ENCODE measurements around the gene VPS37D. TPM values are rescaled to one million over a fixed set of nuclear protein-coding genes. Genes with fewer than 3 reads are reported as not detected.
"Not testable (repeated sequence)": the region's sequence is repeated elsewhere in the genome, so short reads cannot be mapped to it uniquely, and the experiment has no call there.

The VPS37D gene
- polyA plus RNA-seq (2013, experiment 1 of 2): 3.1 TPM
- polyA plus RNA-seq (2013, experiment 2 of 2): 2.9 TPM

- Histone ChIP-seq H3K9ac (ENCODE audit: low read length) (peak within 1 kb of the TSS; percentile 81), H3K4me1 (ENCODE audit: control insufficient read depth, insufficient read depth, low read depth, low read length) (peaks cover 16% of the 10 kb centered on the region), H3K9me3 (ENCODE audit: control insufficient read depth, low read length) (peaks cover 6% of the 10 kb centered on the region), H3K27ac (ENCODE audit: low read length, poor library complexity, severe bottlenecking) (no peak within 1 kb of the TSS), H2BK5ac (ENCODE audit: low read depth, low read length, poor library complexity, severe bottlenecking) (no peak within 1 kb of the TSS), H2AFZ (ENCODE audit: low read depth, low read length) (peak within 1 kb of the TSS; percentile 18), H3K27me3 (ENCODE audit: control insufficient read depth in 1 of 2, insufficient read depth in 1 of 2, low read length in 2 of 2) (peaks cover 7 to 32% of the 10 kb centered on the region in 2 experiments), H3K4ac (ENCODE audit: low read depth in 1 of 2, low read length in 2 of 2) (peak within 1 kb of the TSS in 1 of 2 experiments; percentile 76), H3K4me2 (ENCODE audit: low read length, poor library complexity, severe bottlenecking) (peak within 1 kb of the TSS; percentile 73), H3K18ac (ENCODE audit: low read depth in 1 of 2, low read length in 2 of 2) (peak within 1 kb of the TSS; percentile 43 to 72), H3K4me3 (ENCODE audit: insufficient read depth in 1 of 2, low read depth in 1 of 2, low read length in 2 of 2) (peak within 1 kb of the TSS; percentile 75 to 84), H3K36me3 (ENCODE audit: control insufficient read depth in 1 of 2, insufficient read depth in 2 of 2, low read depth in 1 of 2, low read length in 2 of 2) (peaks cover 0 to 23% of the 10 kb centered on the region in 2 experiments), H2BK15ac (ENCODE audit: low read depth, poor library complexity, severe bottlenecking) (peak within 1 kb of the TSS; percentile 57), H2BK12ac (ENCODE audit: low read length in 2 of 2) (no peak within 1 kb of the TSS), H3K14ac (ENCODE audit: low read length in 2 of 2) (no peak within 1 kb of the TSS), H3K79me1 (replicated peaks; ENCODE audit: low read length, poor library complexity, severe bottlenecking) (peaks cover 10% of the 10 kb centered on the region), H4K91ac (ENCODE audit: low read length) (peak within 1 kb of the TSS; percentile 18), H4K8ac (ENCODE audit: low read length) (peak within 1 kb of the TSS; percentile 47), H2AK5ac (ENCODE audit: low read length, severe bottlenecking) (no peak within 1 kb of the TSS), H2BK120ac (ENCODE audit: low read depth, low read length) (peak within 1 kb of the TSS; percentile 58), H3K23ac (ENCODE audit: low read length in 2 of 2) (peak within 1 kb of the TSS in 1 of 2 experiments; percentile 84)
- WGBS: 23% methylated on average over 20 of the region's 79 CpGs
- DNase-seq: peak; percentile 85
Measured at GRCh38 chr7:73667344-73668102, at the start of gene VPS37D. VPS37D (plus strand) TSS chr7:73667831; CDS start chr7:73667959, 128 bp downstream.

GRCh38 chr7:73618538-73618937 is 49.1 kb upstream of the VPS37D start:
- H3K4me2 ChIP-seq (ENCODE audit: low read length, poor library complexity, severe bottlenecking): no peak overlapping the region
- H4K91ac ChIP-seq (ENCODE audit: low read length): no peak overlapping the region
- no peak overlapping the region for H2AFZ ChIP-seq (ENCODE audit: low read depth, low read length)
- H3K4me1 ChIP-seq (ENCODE audit: control insufficient read depth, insufficient read depth, low read depth, low read length): peaks cover 9% of the 10 kb centered on the region
- H2BK120ac ChIP-seq (ENCODE audit: low read depth, low read length): no peak overlapping the region
- H2BK5ac ChIP-seq (ENCODE audit: low read depth, low read length, poor library complexity, severe bottlenecking): no peak overlapping the region
- DNase-seq: no peak
- no peaks in the 10 kb centered on the region for H3K79me1 ChIP-seq (replicated peaks; ENCODE audit: low read length, poor library complexity, severe bottlenecking)
- no peak overlapping the region for H3K4me3 ChIP-seq (ENCODE audit: insufficient read depth in 1 of 2, low read depth in 1 of 2, low read length in 2 of 2)
- no peak overlapping the region for H4K8ac ChIP-seq (ENCODE audit: low read length)
- H2AK5ac ChIP-seq (ENCODE audit: low read length, severe bottlenecking): no peak overlapping the region
- no peaks in the 10 kb centered on the region for H3K9me3 ChIP-seq (ENCODE audit: control insufficient read depth, low read length)
- H3K9ac ChIP-seq (ENCODE audit: low read length): no peak overlapping the region
- no peaks in the 10 kb centered on the region for H3K36me3 ChIP-seq (ENCODE audit: control insufficient read depth in 1 of 2, insufficient read depth in 2 of 2, low read depth in 1 of 2, low read length in 2 of 2)
- no peak overlapping the region for H3K14ac ChIP-seq (ENCODE audit: low read length in 2 of 2)
- no peak overlapping the region for H3K27ac ChIP-seq (ENCODE audit: low read length, poor library complexity, severe bottlenecking)
- H2BK12ac ChIP-seq (ENCODE audit: low read length in 2 of 2): no peak overlapping the region
- no peak overlapping the region for H3K23ac ChIP-seq (ENCODE audit: low read length in 2 of 2)
- H3K4ac ChIP-seq (ENCODE audit: low read depth in 1 of 2, low read length in 2 of 2): no peak overlapping the region
- peaks cover 29 to 30% of the 10 kb centered on the region in 2 experiments for H3K27me3 ChIP-seq (ENCODE audit: control insufficient read depth in 1 of 2, insufficient read depth in 1 of 2, low read length in 2 of 2)
- no peak overlapping the region for H2BK15ac ChIP-seq (ENCODE audit: low read depth, poor library complexity, severe bottlenecking)
- WGBS: 64% methylated on average over 4 of the region's 4 CpGs
- H3K18ac ChIP-seq (ENCODE audit: low read depth in 1 of 2, low read length in 2 of 2): no peak overlapping the region

- not testable (repeated sequence) for H3K9me3 ChIP-seq (ENCODE audit: control insufficient read depth, low read length); H2BK12ac ChIP-seq (ENCODE audit: low read length in 2 of 2); H2AFZ ChIP-seq (ENCODE audit: low read depth, low read length); H3K4ac ChIP-seq (ENCODE audit: low read depth in 1 of 2, low read length in 2 of 2); H3K79me1 ChIP-seq (replicated peaks; ENCODE audit: low read length, poor library complexity, severe bottlenecking); H2BK15ac ChIP-seq (ENCODE audit: low read depth, poor library complexity, severe bottlenecking); H3K23ac ChIP-seq (ENCODE audit: low read length in 2 of 2); H3K14ac ChIP-seq (ENCODE audit: low read length in 2 of 2); H3K18ac ChIP-seq (ENCODE audit: low read depth in 1 of 2, low read length in 2 of 2); H4K91ac ChIP-seq (ENCODE audit: low read length); H3K4me3 ChIP-seq (ENCODE audit: insufficient read depth in 1 of 2, low read depth in 1 of 2, low read length in 2 of 2); H3K9ac ChIP-seq (ENCODE audit: low read length); DNase-seq; H3K27ac ChIP-seq (ENCODE audit: low read length, poor library complexity, severe bottlenecking); H3K4me2 ChIP-seq (ENCODE audit: low read length, poor library complexity, severe bottlenecking); H4K8ac ChIP-seq (ENCODE audit: low read length); H3K36me3 ChIP-seq (ENCODE audit: control insufficient read depth in 1 of 2, insufficient read depth in 2 of 2, low read depth in 1 of 2, low read length in 2 of 2); H2AK5ac ChIP-seq (ENCODE audit: low read length, severe bottlenecking); H2BK5ac ChIP-seq (ENCODE audit: low read depth, low read length, poor library complexity, severe bottlenecking); H2BK120ac ChIP-seq (ENCODE audit: low read depth, low read length)
- Histone ChIP-seq H3K4me1 (ENCODE audit: control insufficient read depth, insufficient read depth, low read depth, low read length) (peaks cover 16% of the 10 kb centered on the region), H3K27me3 (ENCODE audit: control insufficient read depth in 1 of 2, insufficient read depth in 1 of 2, low read length in 2 of 2) (peaks cover 30 to 32% of the 10 kb centered on the region in 2 experiments)
- 88% methylated on average over 7 of the region's 11 CpGs for WGBS
Measured at GRCh38 chr7:73619394-73619793, 48.2 kb upstream of the VPS37D start.

GRCh38 chr7:73621168-73622063 is 46.2 kb upstream of the VPS37D start:
- H3K27me3 ChIP-seq (ENCODE audit: control insufficient read depth in 1 of 2, insufficient read depth in 1 of 2, low read length in 2 of 2): peaks cover 41 to 44% of the 10 kb centered on the region in 2 experiments
- no peak overlapping the region for H2BK15ac ChIP-seq (ENCODE audit: low read depth, poor library complexity, severe bottlenecking)
- no peak overlapping the region for H4K8ac ChIP-seq (ENCODE audit: low read length)
- no peak overlapping the region for H3K4me2 ChIP-seq (ENCODE audit: low read length, poor library complexity, severe bottlenecking)
- no peaks in the 10 kb centered on the region for H3K79me1 ChIP-seq (replicated peaks; ENCODE audit: low read length, poor library complexity, severe bottlenecking)
- WGBS: 79% methylated on average over 7 of the region's 7 CpGs
- no peak overlapping the region for H3K23ac ChIP-seq (ENCODE audit: low read length in 2 of 2)
- no peak overlapping the region for H3K9ac ChIP-seq (ENCODE audit: low read length)
- H4K91ac ChIP-seq (ENCODE audit: low read length): no peak overlapping the region
- H3K4ac ChIP-seq (ENCODE audit: low read depth in 1 of 2, low read length in 2 of 2): no peak overlapping the region
- no peak overlapping the region for H2BK5ac ChIP-seq (ENCODE audit: low read depth, low read length, poor library complexity, severe bottlenecking)
- no peak overlapping the region for H2AFZ ChIP-seq (ENCODE audit: low read depth, low read length)
- no peak overlapping the region for H2AK5ac ChIP-seq (ENCODE audit: low read length, severe bottlenecking)
- no peak overlapping the region for H3K14ac ChIP-seq (ENCODE audit: low read length in 2 of 2)
- peaks cover 17% of the 10 kb centered on the region for H3K4me1 ChIP-seq (ENCODE audit: control insufficient read depth, insufficient read depth, low read depth, low read length)
- H3K4me3 ChIP-seq (ENCODE audit: insufficient read depth in 1 of 2, low read depth in 1 of 2, low read length in 2 of 2): no peak overlapping the region
- no peak overlapping the region for H3K27ac ChIP-seq (ENCODE audit: low read length, poor library complexity, severe bottlenecking)
- no peaks in the 10 kb centered on the region for H3K36me3 ChIP-seq (ENCODE audit: control insufficient read depth in 1 of 2, insufficient read depth in 2 of 2, low read depth in 1 of 2, low read length in 2 of 2)
- no peaks in the 10 kb centered on the region for H3K9me3 ChIP-seq (ENCODE audit: control insufficient read depth, low read length)
- no peak overlapping the region for H2BK120ac ChIP-seq (ENCODE audit: low read depth, low read length)
- H2BK12ac ChIP-seq (ENCODE audit: low read length in 2 of 2): no peak overlapping the region
- DNase-seq: no peak
- H3K18ac ChIP-seq (ENCODE audit: low read depth in 1 of 2, low read length in 2 of 2): no peak overlapping the region
